Ascending aorta (tissue), 2 donors: ENCODE measurements around the gene HIVEP3. TPM values are rescaled to one million over a fixed set of nuclear protein-coding genes. Genes with fewer than 3 reads are reported as not detected.

Experiments
- DNase-seq, 2 donors: peaks; one replicate each; pipeline ENCODE4 v3.0.0-alpha.2; 2019; ENCODE audit warnings: low spot score in 2 of 2
- H3K27ac ChIP-seq, 2 donors: fragments of 200-600 bp; sonication (generic); one replicate each; pipeline ENCODE4 v1.5.1; 2016 to 2017; ENCODE audit warnings: mild to moderate bottlenecking in 1 of 2
- H3K27me3 ChIP-seq: fragments of 200-600 bp; sonication (generic); one replicate; pipeline ENCODE4 v1.5.1; 2017
- H3K36me3 ChIP-seq, 2 donors: fragments of 200-600 bp; sonication (generic); one replicate each; pipeline ENCODE4 v1.5.1; 2016
- H3K4me1 ChIP-seq, 2 donors: fragments of 200-600 bp; sonication (generic); one replicate each; pipeline ENCODE4 v1.5.1; 2016 to 2017; ENCODE audit warnings: mild to moderate bottlenecking in 1 of 2
- H3K4me3 ChIP-seq, 2 donors: fragments of 200-600 bp; sonication (generic); one replicate each; pipeline ENCODE4 v1.5.1; 2016 to 2017; ENCODE audit warnings: mild to moderate bottlenecking in 1 of 2
- H3K9me3 ChIP-seq, 2 donors: fragments of 200-600 bp; sonication (generic); one replicate each; pipeline ENCODE4 v1.5.1; 2016
- intact Hi-C: fragments of 100-400 bp; cut with DNase I; formaldehyde crosslinking; loops from one replicate; pipeline ENCODE4 v1.15.1; 2023
- total RNA-seq: library from RNA; depleted of rRNA; stranded (reverse); fragments of >200 nt; gene quantifications from one replicate; pipeline ENCODE4 v1.1.0, GENCODE V29; 2016
- TF ChIP-seq, protein P1 (sequence below), 3 experiments: fragments of 200-600 bp in 2 of 3; fragments of 450-650 bp in 1 of 3; sonication (generic) in 2 of 3; IDR thresholded peaks; one replicate each; pipeline ENCODE4 v1.5.1; 2016 to 2019; ENCODE audit warnings: antibody characterized with exemption in 3 of 3, mild to moderate bottlenecking in 1 of 3, moderate library complexity in 1 of 3

Gene HIVEP3
- total RNA-seq, 1 donor from 2014 or later = 0.32 TPM

DNA sequence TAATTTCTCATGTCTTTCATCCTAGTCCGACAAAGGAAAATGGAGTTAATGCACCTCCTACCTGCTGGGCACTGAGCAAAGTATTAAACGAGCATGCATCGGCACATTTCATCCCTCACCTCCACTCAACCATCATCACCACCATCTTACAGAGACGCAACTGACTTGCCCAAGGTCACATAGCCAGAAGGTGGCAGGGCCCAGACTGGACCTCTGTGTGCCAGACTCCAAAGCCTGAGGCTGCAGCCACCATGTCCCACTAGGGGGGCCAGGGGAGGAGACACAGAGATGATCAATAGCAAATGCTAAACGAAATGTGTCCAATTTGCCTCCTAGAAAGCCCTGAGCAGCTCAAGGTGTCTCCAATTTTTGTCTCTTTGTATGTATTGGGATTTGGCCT lies 270.5 kb downstream of the HIVEP3 start:
- Histone ChIP-seq H3K36me3 (no peaks in the 10 kb centered on the region), H3K9me3 (no peaks in the 10 kb centered on the region), H3K27me3 (no peaks in the 10 kb centered on the region), H3K4me3 (no peak overlapping the region), H3K27ac (no peak overlapping the region), H3K4me1 (no peaks in the 10 kb centered on the region)
- DNase-seq = peak in 1 of 2 donors; percentile 31
- TF ChIP-seq, protein P1, sequence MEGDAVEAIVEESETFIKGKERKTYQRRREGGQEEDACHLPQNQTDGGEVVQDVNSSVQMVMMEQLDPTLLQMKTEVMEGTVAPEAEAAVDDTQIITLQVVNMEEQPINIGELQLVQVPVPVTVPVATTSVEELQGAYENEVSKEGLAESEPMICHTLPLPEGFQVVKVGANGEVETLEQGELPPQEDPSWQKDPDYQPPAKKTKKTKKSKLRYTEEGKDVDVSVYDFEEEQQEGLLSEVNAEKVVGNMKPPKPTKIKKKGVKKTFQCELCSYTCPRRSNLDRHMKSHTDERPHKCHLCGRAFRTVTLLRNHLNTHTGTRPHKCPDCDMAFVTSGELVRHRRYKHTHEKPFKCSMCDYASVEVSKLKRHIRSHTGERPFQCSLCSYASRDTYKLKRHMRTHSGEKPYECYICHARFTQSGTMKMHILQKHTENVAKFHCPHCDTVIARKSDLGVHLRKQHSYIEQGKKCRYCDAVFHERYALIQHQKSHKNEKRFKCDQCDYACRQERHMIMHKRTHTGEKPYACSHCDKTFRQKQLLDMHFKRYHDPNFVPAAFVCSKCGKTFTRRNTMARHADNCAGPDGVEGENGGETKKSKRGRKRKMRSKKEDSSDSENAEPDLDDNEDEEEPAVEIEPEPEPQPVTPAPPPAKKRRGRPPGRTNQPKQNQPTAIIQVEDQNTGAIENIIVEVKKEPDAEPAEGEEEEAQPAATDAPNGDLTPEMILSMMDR (IDR thresholded peaks at IDR 0.05) = no peak
- intact Hi-C loops = no loop called here

DNA sequence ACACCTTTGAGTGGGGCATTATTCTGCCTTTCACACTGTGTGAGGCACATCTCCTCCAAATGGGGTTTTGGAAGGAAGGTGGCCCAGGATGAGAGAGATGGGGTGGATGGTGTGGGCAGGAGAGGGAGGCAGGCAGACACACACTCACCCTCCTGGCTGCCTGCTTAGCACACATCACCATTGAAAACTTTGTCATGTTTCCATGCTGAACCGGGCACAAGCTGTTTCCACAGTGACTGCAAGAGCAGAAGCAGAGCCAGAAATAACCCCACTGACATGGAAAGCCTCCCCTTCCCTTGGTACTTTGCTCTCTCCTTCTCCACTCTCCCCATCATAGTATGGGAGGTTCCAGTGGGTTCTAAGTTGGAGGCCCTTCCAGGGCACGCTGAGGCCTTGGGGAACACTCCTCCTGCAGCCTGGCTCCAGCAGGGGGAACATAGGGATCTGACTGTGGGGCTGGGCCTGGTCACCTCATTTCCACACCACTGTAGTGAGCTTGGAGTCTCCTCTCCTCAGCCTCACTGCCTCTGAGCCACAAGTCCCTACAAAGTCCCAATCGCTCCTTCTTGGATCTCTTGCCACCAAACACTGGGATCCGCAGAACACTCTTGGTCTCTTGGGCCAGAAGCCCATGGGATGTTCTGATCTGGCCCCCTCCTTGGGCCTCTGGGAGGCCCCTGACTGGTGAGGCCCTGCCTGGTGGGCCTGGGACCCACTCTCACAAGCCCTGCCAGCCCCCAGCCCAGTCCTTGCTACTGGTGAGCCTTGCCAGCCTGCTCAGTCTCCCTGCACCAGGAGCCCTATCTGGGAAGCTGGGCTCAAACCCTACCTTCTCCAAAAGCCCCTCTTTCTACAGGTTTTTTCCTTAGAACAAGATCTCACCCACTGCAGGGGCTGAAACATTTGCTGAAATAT lies 271.2 kb downstream of the HIVEP3 start:
- DNase-seq = peak in 1 of 2 donors; percentile 59
- Histone ChIP-seq H3K27me3 (no peaks in the 10 kb centered on the region), H3K27ac (no peak overlapping the region), H3K36me3 (no peaks in the 10 kb centered on the region), H3K4me3 (no peak overlapping the region), H3K9me3 (no peaks in the 10 kb centered on the region), H3K4me1 (no peaks in the 10 kb centered on the region)
- TF ChIP-seq, protein P1 (IDR thresholded peaks at IDR 0.05) = no peak
- intact Hi-C loops = no loop called here

DNA sequence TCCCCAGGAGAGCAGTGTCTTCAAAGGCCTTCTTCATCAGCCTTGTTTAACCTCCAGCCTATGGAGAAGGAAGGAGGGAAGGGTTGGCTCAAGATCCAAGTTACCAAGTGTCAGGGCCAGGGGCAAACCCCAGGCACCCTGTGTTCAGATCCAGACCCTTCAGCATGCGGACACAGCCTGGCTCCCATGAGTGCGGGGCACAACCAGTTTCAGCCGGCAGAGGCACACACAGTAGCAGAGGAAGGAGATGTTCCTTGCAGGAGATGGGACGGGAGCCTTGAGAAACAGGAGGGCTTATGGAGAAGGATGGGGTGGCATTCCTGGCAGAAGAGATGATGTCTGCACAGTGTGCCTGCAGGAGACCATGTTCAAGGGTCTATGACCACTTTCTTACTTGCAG lies 272.5 kb downstream of the HIVEP3 start:
- TF ChIP-seq, protein P1 (IDR thresholded peaks at IDR 0.05) = no peak
- Histone ChIP-seq H3K4me1 (no peaks in the 10 kb centered on the region), H3K4me3 (no peak overlapping the region), H3K27me3 (no peaks in the 10 kb centered on the region), H3K9me3 (no peaks in the 10 kb centered on the region), H3K36me3 (no peaks in the 10 kb centered on the region), H3K27ac (no peak overlapping the region)
- DNase-seq = peak in 1 of 2 donors; percentile 28
- intact Hi-C loops = no loop called here

- no peak overlapping the region for H3K4me3 ChIP-seq
- no peaks in the 10 kb centered on the region for H3K4me1 ChIP-seq
- no peaks in the 10 kb centered on the region for H3K9me3 ChIP-seq
- TF ChIP-seq, protein P1 (IDR thresholded peaks at IDR 0.05) = no peak
- H3K27me3 ChIP-seq = no peaks in the 10 kb centered on the region
- H3K36me3 ChIP-seq = no peaks in the 10 kb centered on the region
- intact Hi-C loops = no loop called here
- H3K27ac ChIP-seq = no peak overlapping the region
- DNase-seq = peak in 1 of 2 donors; percentile 22
These were observed 273.7 kb downstream of the HIVEP3 start for GRCh38 chr1:41645062-41645461.

GRCh38 chr1:41642922-41643821 lies 275.6 kb downstream of the HIVEP3 start:
- peak in 1 of 2 donors; percentile 51 for DNase-seq

More at GRCh38 chr1:41642922-41643821, 275.6 kb downstream of the HIVEP3 start:
- no peaks in the 10 kb centered on the region for H3K9me3 ChIP-seq
- TF ChIP-seq, protein P1 (IDR thresholded peaks at IDR 0.05) = no peak
- H3K36me3 ChIP-seq = no peaks in the 10 kb centered on the region
- H3K4me3 ChIP-seq = no peak overlapping the region
- no peak overlapping the region for H3K27ac ChIP-seq
- H3K27me3 ChIP-seq = no peaks in the 10 kb centered on the region
- no peaks in the 10 kb centered on the region for H3K4me1 ChIP-seq
- intact Hi-C loops = no loop called here
